Stimulated activated CD4-positive, alpha-beta T cell treated with anti-CD3 and anti-CD28 coated beads, Interleukin-4, amount 100 ng/mL, for 1 hour (primary cell): ENCODE data around the gene EDIL3.
"Not testable (repeated sequence)": the region's sequence is repeated elsewhere in the genome, so short reads cannot be mapped to it uniquely, and the experiment has no call there.

ENCODE experiments used
- DNase-seq: peaks from one replicate; pipeline ENCODE4 v3.0.0-alpha.2; 2020

The EDIL3 gene

DNA sequence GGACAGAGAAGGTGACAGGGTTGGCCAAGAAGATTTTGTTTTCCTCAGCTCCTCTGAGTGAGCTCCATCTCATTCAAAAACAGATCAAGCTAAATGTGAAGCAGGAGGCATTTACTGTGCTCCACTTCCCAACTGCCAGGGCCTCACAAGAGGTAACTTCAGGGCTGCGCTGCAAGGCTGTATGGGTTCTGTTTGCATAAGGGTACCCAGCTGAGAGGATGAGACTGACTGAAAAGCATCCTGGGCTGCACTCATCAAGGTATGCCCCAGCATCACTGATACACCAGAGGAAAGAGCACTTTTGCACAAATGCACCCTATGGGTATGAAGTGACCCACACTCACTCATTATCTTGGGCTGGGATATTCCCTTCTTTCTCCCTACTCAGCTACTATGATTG lies 347.8 kb downstream of the EDIL3 start:
- DNase-seq: no peak

DNA sequence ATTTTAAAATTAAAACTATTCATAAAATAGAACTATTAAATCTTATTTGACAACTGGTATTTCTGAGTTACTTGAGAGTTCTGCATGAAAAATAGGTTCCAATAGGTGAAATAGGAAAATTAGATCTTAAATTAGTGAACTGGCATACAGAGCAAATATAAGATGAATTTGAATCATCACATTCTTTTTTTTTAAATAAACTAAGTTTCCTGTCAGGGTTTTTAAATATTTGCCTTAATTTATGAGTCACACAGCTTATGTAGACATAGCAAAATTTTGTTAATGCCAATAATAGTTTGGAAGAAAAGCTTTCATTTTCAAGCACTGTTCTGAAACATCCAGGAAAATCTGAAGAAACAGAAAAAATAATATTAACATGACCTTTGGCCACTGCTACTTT lies 352.4 kb downstream of the EDIL3 start:
- no peak for DNase-seq

DNA sequence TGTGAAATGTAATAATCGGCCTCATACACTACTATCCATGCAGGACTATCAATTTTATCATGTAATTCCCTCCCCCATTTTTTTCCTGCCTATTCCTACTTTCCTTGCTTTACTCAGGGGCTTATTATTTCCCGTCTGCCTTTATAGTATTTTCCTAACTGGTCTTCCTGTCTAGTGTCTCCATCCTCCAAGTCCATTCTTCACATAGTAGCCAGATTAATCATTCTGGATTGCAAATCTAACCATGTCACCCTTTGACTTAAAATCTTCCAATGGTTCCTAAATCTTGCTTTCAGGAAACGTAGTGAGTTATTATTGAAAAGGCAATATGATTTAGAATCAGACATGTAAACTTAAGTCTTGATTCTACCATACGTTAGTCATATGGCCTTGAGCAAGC lies 356.6 kb downstream of the EDIL3 start:
- DNase-seq: no peak

DNA sequence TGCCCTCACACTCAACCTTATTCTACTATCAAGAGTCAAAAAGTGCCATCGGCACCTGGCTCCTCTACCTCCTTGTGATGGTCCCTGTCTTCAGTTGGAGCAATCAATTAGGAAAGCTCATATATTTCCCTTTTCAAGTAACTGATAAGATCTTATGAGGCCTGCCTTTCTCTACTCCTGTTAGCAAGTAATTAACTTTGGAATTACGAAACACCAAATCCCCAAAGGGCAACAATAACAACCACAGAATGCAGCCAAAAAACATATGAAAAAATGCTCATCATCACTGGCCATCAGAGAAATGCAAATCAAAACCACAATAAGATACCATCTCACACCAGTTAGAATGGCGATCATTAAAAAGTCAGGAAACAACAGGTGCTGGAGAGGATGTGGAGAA lies 366.2 kb downstream of the EDIL3 start:
- not testable (repeated sequence) for DNase-seq

DNA sequence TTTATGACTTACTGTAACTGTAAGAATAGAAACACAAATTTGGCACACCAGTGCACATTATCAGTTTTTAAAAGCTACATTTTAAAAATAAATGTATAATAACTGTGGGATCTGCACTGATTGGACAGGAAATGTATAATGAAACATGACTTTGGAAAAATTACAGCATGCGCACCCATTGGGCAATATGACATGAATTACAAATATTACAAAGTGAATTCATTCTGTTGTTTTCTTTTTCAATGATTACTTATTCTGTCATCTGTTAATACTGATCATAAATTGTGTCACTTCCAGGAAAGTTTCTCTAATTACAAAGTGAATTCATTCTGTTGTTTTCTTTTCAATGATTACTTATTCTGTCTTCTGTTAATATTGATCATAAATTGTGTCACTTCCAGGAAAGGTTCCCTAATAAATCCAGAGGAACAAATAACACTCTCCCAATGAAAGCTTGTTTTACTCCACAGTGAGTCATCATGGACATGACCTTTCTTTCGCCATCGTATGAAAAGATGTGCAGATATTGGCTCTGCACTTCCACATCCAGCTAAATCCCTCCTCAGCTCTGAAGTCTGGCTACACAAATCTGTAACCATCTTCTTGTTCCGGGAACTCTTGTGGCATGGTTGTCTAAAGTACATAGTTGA lies 367.0 kb downstream of the EDIL3 start:
- no peak for DNase-seq

DNA sequence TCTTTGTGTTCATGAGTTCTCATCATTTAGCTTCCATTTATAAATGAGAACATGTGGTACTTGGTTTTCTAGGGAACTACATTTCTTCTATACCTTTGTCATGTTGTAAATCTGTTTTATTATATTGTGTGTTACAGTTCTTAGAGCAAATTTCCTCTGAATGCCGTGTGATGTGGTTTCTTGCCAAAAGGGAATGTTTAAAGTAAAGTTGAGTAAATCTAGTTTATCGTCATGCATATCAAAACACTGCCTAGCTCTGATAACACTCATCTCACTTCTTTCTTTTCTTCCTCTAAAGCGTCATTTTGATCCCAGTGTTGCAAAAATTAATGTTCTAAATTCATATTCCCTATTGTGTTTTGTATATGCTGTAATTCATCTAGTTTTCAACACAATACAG lies 368.6 kb downstream of the EDIL3 start:
- no peak for DNase-seq

DNA sequence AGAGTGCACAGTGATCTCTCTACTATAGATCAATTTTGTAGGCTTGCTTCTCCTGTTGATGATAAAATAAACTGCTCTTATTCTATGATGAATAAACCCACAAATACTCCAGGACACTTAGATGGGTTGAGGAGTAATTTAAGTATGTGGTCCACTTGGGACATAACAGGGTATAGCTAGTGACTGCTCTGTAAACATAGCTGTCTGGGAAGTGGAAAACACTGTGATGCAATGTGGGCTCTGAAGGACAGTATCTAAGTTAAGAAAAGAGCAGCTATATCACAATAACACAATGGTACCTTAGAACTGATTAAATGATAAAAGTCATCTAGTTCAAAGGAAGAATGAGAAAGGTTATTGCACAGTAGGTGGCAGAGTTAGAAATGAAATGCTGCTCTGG lies 369.7 kb downstream of the EDIL3 start:
- no peak for DNase-seq

DNA sequence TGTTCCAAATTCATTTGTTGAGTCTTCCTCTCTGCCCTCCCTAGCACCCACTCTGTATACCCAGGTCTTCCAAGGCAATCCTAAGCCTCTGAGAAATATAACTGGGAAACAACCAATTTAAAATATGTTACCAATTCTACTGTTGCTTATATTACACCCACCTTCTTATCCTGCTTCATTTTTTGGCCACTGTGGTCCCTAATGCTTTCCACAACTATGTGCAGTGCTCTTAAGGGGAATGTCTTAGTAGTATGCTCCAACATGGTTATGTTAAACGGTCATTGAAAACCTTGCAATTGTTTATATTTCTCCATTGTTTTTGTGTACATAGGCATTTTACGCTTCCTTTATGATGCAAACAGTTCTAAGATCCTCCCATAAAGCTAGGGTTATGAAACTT lies 390.9 kb downstream of the EDIL3 start:
- DNase-seq: no peak

DNA sequence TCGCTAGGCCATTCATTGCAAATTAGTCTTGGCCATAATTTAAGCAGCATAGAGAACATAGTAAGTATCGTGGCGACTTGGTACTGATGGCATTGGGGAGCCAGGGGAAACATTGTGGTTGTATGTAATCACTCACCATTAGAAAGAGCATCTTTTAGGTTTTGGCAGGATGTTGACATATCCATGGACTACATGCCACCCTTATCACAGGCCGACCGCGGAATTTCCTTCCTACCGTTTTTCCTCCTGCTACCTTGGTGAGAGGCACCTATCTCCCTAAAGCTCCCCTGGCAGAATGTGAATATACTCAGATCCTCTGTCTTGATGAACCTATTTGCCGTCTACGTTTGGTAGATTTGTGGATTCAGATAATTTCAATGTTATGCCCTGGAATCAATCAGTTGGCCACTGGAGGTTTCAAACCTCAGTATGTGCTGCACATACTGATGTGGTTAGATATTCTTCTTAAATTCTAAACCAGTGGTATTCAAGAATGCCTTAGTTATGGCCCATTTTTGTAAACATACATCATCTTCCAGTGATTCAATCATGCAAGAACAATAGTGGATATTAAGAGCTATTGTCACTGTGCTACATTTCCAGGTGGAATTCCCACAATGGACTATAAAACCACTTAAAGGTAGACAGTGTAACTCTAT lies 393.0 kb downstream of the EDIL3 start:
- no peak for DNase-seq

DNA sequence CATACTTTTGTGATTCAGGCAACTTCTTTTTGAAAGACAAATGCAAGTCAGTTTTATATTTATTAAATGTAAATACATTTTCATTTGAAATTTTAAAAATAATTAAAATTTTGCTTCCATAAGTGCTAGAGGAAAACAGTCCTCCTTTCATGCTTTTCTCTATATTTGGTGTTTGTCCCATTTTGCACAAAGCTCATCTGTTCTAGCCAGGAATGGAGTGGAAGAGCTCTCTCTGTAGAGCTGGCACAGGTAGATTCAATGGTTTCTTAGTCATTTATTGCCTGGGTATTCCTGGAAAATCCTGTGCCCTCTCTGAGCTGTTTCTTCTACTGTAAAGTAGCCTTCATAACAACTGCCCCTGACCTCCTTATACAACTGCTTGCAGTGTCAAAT lies 396.4 kb downstream of the EDIL3 start:
- no peak for DNase-seq

DNA sequence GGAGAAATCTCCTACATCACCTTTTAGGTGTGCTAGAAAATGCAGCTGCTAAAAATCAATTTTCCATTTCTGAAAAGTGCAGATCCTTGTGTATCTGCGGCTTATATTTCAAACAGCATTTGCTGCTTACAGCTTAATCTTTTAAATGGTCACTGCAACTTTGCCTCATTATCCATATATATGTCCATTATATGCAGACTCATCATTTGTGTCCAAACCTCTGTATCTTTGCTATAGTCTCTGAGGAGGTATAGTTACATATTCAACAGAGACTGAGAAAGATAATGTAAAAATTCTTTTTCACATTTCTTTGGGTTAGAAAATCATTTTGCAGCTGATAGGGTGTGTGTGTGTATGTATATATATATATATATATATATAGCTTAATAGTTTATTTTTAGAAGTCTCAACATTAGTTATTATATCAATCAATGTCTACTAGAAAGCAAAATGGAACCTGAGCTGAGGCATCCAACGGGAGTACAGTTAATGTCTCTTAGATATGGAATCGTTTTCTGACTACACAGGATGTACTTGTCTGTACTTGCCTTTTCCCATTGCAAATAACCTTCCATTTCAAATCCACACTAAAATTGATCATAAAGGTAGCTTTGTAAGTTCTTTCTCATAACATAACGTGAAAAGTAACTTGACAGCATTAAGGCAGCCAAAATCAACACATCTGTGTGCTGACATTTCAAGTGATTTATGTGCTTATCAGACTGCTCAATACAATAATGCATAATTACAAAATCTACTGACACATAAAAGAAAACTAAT lies 397.0 kb downstream of the EDIL3 start:
- no peak for DNase-seq

DNA sequence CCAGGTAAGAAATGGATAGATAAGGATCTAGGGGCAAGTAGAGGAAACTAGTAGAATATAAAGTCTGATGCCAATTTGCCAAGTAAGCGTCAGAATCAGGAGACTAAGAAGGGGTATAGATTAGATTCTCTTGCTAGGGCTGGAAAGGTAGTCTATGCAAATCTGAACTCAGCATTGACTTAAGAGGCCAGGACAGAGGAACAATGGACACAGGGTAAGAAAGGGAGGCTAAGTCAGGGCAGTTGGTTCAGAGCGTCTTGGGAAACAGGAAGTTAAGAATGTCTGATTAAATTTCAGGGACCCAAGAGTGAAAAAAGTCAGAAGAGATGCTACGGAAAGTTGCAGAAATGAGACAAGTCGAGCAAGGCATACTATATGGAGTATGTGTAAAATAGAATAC lies 400.8 kb downstream of the EDIL3 start:
- DNase-seq: no peak

DNA sequence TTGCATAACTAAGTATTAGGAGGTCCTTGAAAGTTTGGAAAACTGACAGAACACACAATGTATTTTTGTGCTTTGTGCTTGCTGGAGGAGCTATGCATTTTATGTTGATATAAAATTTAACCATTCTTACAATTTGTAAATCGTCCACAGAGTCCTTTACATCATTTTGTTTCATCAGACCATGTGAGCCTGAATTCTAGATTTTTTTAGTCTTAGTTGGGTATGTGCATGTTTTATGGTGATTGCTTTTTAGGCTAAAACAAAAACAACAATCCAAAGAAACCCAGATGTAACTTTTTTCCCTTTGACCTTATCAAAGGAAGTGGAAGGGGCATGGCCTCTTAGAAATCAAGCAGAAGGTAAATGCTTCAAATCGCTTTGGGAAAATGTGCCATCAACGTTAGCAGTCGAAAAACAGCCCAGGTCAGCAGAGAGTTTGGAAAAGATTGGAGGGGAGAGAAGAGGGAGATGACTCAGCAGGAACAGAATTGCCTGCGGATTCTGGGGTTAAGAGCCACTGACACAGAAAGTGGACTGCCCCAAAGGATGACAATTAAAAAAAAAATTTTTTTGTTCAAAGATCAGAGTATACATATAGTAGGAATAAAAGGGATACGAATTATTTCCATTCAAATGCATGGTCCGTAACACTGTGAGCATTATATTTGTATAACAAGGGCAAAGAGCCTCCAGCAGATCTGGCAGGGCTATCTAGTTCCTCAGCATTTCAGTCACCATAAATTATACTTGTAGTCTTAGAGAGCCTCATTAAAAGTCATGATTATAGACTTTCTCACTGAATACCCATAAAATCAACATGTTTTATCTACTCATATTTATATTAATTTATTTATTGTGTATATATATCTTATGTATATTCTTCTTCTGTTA lies 410.5 kb downstream of the EDIL3 start:
- no peak for DNase-seq

DNA sequence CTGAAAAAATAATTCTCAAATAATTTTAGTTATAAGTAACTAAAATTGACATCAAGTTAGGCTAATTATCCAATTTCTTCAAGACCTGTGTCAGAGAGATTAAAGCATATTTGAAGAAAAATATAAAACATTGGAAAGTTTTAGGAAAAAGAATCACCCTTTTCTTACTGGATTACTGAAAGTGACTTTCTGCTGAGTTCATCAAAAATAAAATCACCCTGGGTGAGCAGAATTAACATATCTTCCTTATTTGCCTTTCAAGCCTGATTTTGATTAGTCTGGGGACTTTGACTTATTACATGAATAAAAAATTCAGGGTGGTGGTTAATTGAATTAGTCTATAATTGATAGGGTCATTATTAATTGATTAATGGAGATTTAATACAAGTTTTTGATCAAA lies 411.8 kb downstream of the EDIL3 start:
- DNase-seq: no peak

DNA sequence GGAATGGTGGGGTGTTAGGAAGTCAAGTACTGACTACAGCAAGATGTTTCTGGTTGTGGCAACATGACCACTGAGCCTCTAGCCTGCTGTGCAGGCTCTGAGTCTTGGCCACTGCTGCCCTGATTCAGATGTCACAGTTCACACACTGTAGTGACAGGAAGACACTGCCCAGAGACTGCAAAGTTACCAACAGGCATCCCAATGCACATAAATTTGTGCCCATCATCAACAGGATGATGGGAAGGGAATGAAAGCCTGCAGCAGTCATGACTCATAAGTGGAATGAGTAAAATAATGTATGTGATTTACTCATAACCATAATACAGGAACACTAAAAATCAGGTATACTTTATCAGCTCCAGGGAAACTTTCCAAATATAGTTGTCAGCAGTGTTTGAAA lies 412.4 kb downstream of the EDIL3 start:
- DNase-seq: no peak

DNA sequence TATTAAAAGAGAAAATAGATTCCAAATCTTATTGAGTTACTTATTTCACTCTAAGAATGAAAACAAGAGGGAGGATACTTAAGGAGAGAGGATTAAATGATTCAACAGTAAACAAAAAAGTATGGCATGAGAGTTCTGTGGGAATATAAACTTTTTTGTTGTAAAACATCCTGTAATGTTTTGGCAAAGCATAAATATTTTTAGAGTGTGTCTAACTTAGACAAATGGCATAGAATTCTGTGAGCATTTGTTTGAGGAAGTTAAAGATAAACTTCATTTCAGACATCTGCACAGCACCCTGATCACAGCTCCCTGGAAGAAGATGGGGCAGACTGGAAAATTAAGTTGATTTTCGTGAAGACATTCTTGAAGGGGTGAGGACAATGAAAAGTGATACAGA lies 417.3 kb downstream of the EDIL3 start:
- DNase-seq: no peak

DNA sequence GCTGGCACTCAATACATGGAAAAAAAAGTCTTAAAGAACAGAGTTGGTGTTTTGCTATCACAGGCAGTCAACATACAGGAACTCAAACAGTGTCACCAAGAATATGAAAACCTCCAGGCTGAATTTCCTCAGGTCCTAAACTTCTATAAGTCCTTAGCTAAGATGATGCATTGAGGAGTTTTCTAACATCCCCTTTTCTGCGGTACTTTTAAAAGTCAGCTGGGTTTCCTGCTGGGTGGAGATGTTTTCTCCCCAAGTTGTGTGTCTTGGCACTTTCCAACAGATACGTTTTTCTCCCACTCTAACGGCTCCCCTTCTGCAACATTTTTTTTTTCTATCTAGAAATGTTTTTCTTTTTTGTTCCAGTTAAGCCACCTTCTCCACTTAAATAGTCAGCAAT lies 419.2 kb downstream of the EDIL3 start:
- DNase-seq: no peak

DNA sequence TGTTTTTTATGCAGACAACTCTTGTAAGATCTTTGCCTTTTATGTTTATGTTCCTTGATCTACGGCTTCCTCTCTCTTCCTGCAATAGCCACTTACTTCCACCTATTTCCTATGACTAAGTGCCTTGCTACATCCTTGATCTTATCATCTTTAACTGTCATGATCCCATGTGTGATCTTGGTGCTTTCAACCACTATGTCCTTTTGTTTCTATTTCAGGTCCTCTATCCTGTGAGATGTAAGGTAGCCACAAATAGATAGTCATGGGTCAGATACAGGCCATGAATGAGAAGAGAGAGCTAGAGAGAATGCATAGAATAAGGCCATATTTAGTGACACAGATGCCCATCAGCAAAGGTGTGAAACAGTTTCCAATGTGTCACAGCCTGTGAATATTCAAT lies 420.4 kb downstream of the EDIL3 start:
- no peak for DNase-seq

DNA sequence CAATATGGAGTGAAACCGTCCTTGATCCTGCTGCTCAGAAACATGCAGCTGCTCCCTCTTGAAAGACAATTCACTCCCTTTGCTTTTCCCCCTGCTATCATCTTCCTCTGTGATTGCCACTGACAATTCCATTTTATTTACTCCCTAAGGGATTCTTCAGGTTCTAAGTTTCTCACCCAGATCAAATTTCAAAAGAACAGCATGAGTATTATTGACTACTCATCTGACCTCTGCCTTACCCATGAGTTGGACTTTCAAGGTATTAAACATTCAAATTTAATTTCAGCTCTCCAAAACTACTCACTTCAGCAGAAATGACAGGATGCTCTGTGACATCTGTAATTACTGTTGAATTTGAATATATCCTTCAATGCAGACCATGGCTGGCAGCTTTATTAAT lies 427.5 kb downstream of the EDIL3 start:
- DNase-seq: no peak

DNA sequence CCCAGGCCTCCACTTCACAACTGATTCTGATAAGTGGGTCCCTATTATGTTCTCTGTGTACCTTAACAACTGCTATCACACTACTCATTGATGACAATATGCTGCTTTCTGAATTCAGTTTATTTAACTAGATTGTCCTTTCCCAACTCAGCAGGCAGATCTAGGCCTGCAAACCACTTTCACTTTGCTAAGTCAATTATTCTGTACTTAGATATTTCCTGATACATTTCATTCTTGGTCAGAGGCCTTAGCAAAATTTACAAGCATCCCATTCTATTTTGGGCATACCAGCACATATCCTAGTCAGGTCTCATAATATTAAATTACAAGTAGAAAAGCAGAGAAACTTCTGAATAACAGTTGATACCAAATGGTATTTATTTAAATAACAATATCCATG lies 428.3 kb downstream of the EDIL3 start:
- no peak for DNase-seq

DNA sequence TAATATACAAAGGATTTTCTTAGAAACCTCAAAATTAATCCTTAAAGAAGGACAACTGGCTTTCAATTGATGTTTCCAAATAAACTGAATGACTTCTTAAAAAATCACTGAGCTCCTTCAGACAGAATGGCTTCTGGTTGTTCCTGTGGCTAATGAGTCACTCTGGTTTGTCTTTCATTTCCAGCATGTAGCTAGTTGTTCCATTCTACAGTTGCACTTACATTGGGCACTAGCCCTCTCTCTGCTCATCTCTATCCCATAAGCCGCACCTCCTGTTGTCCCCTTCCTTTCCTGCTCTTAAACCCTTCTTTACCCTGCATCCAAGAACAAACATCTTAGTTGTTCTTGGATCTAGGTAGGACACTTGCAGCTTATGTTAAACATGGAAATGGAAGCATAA lies 428.8 kb downstream of the EDIL3 start:
- no peak for DNase-seq

DNA sequence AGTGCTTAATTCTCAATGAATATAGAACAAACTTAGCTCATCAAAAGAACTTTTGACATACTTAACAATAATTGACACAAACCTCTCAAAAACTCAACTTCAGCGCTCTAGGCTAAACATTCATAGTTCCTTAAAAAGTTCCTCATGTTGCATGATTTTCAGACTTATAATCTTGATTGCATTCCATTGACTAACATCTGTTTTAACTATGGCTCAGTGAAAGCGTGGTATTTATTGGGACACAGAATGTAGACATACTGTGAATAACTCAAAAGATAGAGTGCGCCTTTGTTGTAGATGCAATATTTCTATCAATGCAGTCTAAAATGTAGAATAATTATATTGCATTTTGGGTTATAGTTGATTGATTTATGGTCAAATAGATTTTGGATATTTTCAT lies 436.9 kb downstream of the EDIL3 start:
- DNase-seq: no peak

DNA sequence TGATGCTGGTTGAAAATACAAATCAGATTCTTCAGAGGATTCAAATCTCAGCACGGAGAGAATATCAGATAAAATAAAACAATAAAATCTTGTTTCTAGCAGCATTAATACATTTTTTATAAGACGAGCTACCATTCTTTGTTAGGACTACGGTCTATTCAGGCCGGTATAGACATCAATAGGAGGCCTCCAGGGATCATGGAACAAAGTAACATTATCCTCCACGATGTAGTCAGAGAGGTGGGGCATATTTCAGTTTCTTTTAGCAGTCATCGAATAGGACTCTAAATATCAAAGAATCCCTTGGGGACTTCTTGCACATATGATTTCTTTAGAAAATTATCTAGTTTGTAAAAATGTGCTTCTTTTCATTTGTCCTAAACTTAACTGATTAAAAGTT lies 438.2 kb downstream of the EDIL3 start:
- no peak for DNase-seq
